GM21381 (cell line): Measurements from ENCODE around the gene FABP6.

Experiments used
- ATAC-seq: cut with Tn5 transposase; IDR thresholded peaks from one replicate; pipeline ENCODE4 v1.9.1; 2021; ENCODE audit warnings: mild to moderate bottlenecking, moderate library complexity; ENCODE audit not compliant: unreplicated experiment

Gene FABP6

GRCh38 chr5:160260881-160261815, 31.8 kb downstream of the FABP6 start:
- ATAC-seq: peak; percentile 68

GRCh38 chr5:160262151-160263074, 33.1 kb downstream of the FABP6 start:
- no peak for ATAC-seq

DNA sequence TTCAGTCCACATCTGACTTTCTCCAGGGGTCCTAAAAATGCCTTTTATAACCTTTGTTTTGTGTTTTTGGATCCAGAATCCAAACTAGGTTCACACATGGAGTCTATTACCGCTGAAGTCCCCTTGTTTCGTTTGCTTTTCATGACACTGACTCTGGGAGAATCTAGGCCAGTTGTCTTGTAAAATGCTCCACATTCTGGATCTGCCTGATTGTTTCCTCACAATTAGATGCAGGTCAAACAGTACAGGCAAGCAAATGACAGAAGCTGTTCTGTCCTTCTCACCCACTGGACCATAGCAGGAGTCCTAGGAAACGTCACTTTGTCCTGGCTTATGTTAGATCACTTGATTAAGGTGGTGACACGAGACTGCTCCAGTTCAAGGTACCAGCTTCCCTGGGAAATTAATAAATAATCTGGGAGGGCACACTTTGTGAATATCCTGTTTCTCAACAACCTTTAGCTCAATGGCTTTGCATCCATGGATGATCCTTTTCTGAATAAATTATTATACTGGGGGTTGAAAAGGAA, 34.1 kb downstream of the FABP6 start:
- no peak for ATAC-seq

DNA sequence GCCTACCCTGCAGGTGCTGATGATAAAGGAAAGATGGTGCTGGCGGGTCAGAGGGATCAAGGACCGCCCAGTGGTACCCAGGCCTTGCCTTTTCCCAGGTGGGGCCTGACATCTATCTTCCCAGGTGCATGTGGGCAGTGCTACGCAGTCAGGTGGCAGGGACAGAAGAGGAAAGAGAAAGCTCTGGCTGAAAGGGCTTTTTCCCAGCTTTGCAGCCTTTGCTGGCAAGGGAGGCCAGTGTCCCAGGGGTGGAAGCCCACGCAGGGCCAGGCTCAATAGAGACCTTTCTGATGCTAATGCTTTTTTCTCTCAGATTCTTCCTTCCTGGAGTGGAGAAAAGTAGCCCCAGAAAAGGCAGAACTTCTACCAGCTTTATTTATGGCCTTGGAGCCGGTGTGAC, 36.7 kb downstream of the FABP6 start:
- ATAC-seq: no peak

DNA sequence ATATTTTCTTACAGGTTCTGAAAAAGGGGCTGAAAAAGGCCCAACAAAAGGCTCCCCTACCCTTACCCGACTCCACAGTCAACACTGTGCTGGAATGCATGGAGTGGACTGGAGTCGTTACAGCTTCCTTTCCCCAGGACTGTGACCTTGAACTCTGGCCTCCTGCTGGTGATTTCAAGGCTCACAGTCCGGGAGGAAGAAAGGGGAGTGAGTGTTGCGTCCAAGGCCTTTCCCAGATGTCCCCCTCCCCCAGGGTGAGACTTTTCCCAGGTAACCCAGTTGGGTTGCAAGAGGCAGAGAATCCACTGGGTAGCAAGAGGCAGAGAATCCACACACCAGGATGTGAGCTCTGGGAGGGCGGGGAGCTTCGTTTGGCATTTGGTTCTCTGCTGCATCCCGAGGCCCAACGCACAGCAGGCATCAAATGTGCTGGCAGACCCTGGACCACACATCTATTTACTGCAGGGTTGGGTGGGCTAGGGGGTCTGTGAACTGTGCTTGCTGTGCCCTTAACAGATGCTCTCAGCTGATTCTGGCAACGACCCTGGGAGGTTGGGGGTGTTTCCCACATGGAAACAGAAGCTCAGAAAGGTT, 37.5 kb downstream of the FABP6 start:
- no peak for ATAC-seq

- ATAC-seq: no peak
These were observed 38.8 kb downstream of the FABP6 start for GRCh38 chr5:160268121-160268520.

DNA sequence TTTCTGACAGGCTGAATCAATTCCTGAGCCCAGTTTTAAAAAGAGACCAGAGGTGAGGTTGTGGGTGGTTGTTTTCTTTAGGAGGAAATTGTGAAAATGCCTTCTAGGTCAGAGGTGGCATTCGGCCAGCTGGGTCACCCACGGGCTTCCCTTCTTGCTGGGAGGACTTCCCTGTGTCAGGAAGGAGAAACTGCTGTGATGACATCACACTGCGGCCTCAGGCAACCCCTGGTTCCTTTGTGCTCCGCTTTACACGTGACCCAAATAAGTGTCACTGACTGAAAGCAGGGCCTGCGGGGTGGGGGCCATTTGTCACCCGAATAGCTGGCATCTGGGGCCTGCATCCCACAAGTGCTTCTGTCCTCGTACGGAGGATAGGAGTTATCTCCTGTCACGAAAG, 39.7 kb downstream of the FABP6 start:
- ATAC-seq: no peak

DNA sequence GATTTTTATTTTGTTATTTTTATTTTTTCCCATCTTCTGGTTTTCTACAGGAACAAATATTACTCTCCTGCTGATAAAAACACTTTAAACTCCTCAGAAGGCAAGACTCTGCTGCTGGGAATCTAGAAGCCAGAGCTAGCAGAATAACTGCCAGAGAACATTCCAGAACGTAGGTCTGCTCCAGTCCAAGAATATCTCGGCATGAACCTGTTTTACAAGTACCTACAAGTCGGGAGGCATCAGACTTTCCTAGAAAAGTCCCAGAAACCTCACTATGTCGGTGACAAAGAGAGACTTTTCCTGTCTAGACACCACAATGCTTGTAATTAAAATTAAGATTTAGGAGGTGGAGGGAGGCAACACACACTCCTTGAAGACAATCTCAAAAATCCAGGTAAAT, 41.4 kb downstream of the FABP6 start:
- ATAC-seq: no peak

DNA sequence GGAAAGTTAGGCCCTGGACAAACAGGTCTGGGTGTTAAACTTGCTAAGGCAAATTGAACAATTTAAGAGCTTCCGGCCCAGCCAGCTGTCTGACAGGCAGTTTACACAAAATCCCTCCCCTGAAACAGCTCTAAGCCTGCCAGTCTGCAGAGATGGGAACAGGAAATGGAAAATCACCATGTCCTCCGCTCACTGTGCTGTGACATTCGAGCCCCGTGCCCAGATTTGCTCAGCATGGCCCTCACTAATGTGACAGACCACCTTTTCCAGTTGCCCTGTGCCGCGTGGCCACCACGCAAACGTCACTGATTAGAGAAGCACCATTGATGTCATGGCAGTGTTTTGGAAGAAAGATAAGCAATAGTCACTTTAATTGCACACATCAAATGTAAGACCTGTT, 42.1 kb downstream of the FABP6 start:
- no peak for ATAC-seq

- ATAC-seq: no peak
These were observed 42.5 kb downstream of the FABP6 start for GRCh38 chr5:160271836-160272235.

DNA sequence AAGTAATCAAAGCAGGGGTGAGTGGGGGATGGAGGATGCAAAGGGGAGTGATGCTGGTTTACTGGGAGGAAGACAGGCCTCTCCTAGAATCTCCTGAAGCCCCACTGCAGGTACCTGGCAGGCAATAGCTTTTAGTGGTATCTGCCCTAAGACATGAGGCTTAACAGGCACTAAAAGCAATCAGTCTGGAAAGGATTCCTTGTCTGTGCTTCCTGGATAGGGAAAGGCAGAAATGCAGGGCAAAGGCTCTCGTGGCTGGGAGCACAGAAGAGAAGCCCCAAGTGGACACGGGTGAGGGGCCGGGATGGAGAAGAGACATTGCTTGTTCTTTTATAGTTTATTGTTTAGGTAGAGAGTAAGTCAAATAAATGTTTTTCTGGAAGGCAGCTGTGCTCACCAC, 43.0 kb downstream of the FABP6 start:
- no peak for ATAC-seq

DNA sequence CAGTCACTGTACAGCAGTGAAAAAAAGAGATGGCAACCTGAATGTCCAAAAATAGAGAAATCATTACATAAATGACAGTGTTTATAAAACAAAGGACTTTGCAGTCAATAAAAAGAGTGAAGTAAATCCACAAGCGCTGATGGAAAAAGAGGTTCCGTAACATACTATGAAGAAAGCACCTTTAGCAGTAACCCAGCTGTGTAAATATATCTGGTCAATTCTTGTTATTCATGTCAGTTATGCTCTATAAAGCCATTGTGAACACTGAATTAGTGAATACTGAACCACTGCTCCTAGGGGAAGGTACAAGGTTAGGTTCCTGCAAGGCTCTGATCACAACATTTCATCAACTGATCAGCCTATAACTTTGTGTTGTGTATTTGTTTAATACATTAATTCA, 43.6 kb downstream of the FABP6 start:
- no peak for ATAC-seq

GRCh38 chr5:160274483-160274931, 45.2 kb downstream of the FABP6 start:
- ATAC-seq: no peak

DNA sequence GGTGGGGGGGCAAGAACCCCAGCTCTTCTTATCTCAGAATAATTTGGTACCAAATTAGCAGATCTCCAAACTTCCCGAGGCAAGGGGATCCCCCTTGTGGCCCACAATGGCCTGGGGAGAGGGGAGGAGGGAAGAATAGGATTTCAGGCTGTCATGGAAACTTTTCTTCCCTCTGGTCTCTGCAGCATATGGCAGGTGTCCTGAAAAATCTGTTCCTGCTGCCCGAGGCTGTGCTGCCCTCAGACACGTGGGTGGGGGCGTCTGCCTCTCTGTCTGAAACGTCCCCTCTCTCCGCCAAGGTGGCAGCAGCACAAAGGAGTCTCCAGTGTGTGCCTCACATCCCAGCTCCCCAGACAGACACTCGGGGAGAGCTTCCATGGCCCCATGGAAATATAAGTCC, 49.0 kb downstream of the FABP6 start:
- ATAC-seq: no peak

DNA sequence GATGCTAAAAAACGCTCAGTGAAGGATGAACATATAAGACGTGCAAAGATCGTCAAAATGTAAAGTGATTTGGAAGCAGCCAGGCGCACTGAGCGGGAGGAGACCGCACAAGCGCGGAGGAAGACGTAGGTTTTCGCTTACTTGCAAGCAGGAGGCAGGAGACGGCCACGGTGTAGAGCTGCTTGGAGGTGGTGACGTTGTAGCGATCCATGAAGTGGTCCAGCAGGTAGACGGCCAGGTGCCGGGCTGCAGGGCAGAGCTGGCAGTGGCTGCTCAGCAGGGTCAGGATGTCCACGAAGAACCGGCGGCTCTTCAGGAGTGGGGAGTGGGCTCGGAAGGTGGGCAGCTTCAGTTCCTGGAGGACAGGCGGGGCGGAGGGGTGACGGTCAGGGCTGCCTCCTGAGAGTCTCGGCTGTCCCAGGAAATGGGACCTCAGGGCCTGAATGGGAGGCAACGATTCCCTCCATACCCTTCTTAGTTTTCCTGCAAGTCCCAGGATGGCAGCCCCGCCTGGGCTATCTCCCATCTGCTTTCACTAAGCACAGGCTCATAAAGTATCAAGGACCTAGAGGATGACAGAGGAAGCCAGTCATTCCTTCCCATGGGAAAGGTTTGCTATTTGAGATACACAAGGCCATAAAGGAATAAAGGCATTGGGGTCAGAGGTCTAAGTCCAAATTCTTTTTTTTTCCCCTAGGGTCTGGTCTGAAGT, 51.2 kb downstream of the FABP6 start:
- ATAC-seq: no peak

DNA sequence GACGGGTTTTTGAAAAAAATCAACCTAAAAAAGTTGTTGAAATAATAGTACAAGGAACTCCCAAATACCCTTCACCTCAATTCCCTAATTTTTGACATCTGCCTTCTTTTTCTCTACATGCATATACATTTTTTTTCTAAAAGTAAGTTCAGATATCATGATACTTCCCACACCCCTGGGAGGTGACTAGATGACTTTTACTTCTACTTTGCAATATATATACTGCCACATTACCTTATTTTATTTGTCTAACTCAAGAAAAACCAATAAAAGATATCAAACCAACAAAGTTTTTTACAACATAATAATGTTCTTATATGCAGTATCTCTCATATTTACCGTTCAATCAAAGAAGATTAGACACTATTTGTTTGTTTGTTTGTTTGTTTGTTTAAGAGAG, 52.0 kb downstream of the FABP6 start:
- ATAC-seq: no peak

GRCh38 chr5:160284291-160284873, 55.1 kb downstream of the FABP6 start:
- no peak for ATAC-seq

- ATAC-seq: no peak
These were observed 56.0 kb downstream of the FABP6 start for GRCh38 chr5:160285316-160285715.

GRCh38 chr5:160286947-160287346, 57.6 kb downstream of the FABP6 start:
- no peak for ATAC-seq
